GM12878 (cell line): ENCODE results near the gene OR2B6. TPM values are rescaled to one million over a fixed set of nuclear protein-coding genes. Genes with fewer than 3 reads are reported as not detected.

Experiments used
- ATAC-seq: fragments of 200-7000 bp; cut with Tn5 transposase; 3 replicates; pipeline ENCODE4 v1.9.1; 2020; ENCODE audit warnings: mild to moderate bottlenecking, moderate library complexity
- BruUV-seq: library from RNA; stranded (reverse); fragments of 400-500 nt; replicated peaks from 2 replicates; lab custom pipeline; 2021; lab: Mats Ljungman, UMichigan
- CTCF ChIA-PET: fragments of 300-600 bp; sonication (Branson Sonifier 250); formaldehyde crosslinking; extraction: SDS; loops from one replicate; lab custom pipeline; 2021; ENCODE audit warnings: inconsistent platforms; lab: Yijun Ruan, JAX
- POLR2A ChIA-PET: fragments of 350-600 bp; formaldehyde crosslinking; extraction: SDS; loops from one replicate; lab custom pipeline; 2021; ENCODE audit warnings: inconsistent platforms; lab: Charles Lee
- RAD21 ChIA-PET: fragments of 300-600 bp; sonication (Branson Sonifier 250); formaldehyde crosslinking; loops from one replicate; lab custom pipeline; 2023; ENCODE audit warnings: antibody characterized with exemption; ENCODE audit not compliant: unreplicated experiment; lab: Charles Lee
- SMC1A ChIA-PET: fragments of 300-600 bp; sonication (Branson Sonifier 250); formaldehyde crosslinking; loops from one replicate; lab custom pipeline; 2023; ENCODE audit not compliant: unreplicated experiment, uncharacterized antibody; lab: Charles Lee
- DNase-seq: peaks from one replicate; pipeline ENCODE4 v3.0.0-alpha.2; 2011; ENCODE audit warnings: low read depth, low spot score
- FAIRE-seq: peaks from 3 replicates; lab custom pipeline; 2011; peaks lifted over from hg19 to GRCh38; lab: Jason Lieb, UNC
- H2AFZ ChIP-seq: 2 replicates; pipeline ENCODE4 v1.6.0; 2011; ENCODE audit warnings: low read depth, low read length, control low read depth; ENCODE audit not compliant: control insufficient read depth
- H3K27ac ChIP-seq: 2 replicates; pipeline ENCODE4 v1.5.1; 2011; ENCODE audit warnings: control low read depth; ENCODE audit not compliant: control insufficient read depth, insufficient read depth
- H3K27me3 ChIP-seq, 2 experiments: replicated peaks in 1 of 2; 2 replicates each; pipeline versions ENCODE4 v1.6.0 to v1.6.1; 2011; ENCODE audit warnings: low read length in 1 of 2; ENCODE audit not compliant: control insufficient read depth in 2 of 2, insufficient read depth in 2 of 2
- H3K36me3 ChIP-seq, 2 experiments: 2 replicates each; pipeline ENCODE4 v1.5.1; 2011; ENCODE audit warnings: low read length in 1 of 2; ENCODE audit not compliant: control insufficient read depth in 2 of 2, insufficient read depth in 2 of 2
- H3K4me1 ChIP-seq: 2 replicates; pipeline ENCODE4 v1.6.1; 2011; ENCODE audit warnings: mild to moderate bottlenecking, low read length, moderate library complexity, mixed read lengths; ENCODE audit not compliant: control insufficient read depth, insufficient read depth
- H3K4me2 ChIP-seq: 2 replicates; pipeline ENCODE4 v1.6.0; 2011; ENCODE audit warnings: control low read depth; ENCODE audit not compliant: control insufficient read depth, insufficient read depth
- H3K4me3 ChIP-seq: fragments of 200-600 bp; sonication (generic); 2 replicates; pipeline ENCODE4 v1.5.1; 2016
- H3K79me2 ChIP-seq: 2 replicates; pipeline ENCODE4 v1.6.0; 2011; ENCODE audit warnings: low read length; ENCODE audit not compliant: control insufficient read depth, insufficient read depth
- H3K9ac ChIP-seq: 2 replicates; pipeline ENCODE4 v1.8.0; 2011; ENCODE audit warnings: low read length, control low read depth, mixed read lengths; ENCODE audit not compliant: control insufficient read depth, insufficient read depth
- H3K9me3 ChIP-seq: replicated peaks from 3 replicates; pipeline ENCODE4 v1.5.1; 2011; ENCODE audit warnings: mild to moderate bottlenecking, low read length; ENCODE audit not compliant: control insufficient read depth, insufficient read depth
- H4K20me1 ChIP-seq: 2 replicates; pipeline ENCODE4 v1.6.0; 2011; ENCODE audit not compliant: control insufficient read depth, insufficient read depth
- E2F8 ChIP-seq: fragments of 450-650 bp; IDR thresholded peaks from 2 replicates; pipeline ENCODE4 v1.6.1; 2018; ENCODE audit warnings: mild to moderate bottlenecking, low read depth, moderate library complexity; ENCODE audit not compliant: partially characterized antibody
- ESRRA ChIP-seq: IDR thresholded peaks from 2 replicates; pipeline ENCODE4 v1.6.1; 2012; ENCODE audit warnings: mild to moderate bottlenecking, low read length, improper control_type of control experiment
- FOXK2 ChIP-seq: fragments of 450-650 bp; IDR thresholded peaks from 2 replicates; pipeline ENCODE4 v1.6.1; 2017; ENCODE audit warnings: mild to moderate bottlenecking, moderate library complexity
- HDAC6 ChIP-seq: fragments of 200-600 bp; sonication (generic); IDR thresholded peaks from one replicate; pipeline ENCODE4 v1.8.0; 2017; ENCODE audit warnings: antibody characterized with exemption; ENCODE audit not compliant: unreplicated experiment
- KDM1A ChIP-seq: fragments of 200-600 bp; sonication (generic); IDR thresholded peaks from 2 replicates; pipeline ENCODE4 v1.6.1; 2016; ENCODE audit warnings: borderline replicate concordance
- MTA3 ChIP-seq: IDR thresholded peaks from 2 replicates; pipeline ENCODE4 v1.6.1; 2012; ENCODE audit warnings: low read length, inconsistent platforms, borderline replicate concordance
- NFIC ChIP-seq: IDR thresholded peaks from 2 replicates; pipeline ENCODE4 v1.6.1; 2012; ENCODE audit warnings: low read depth, mild to moderate bottlenecking, inconsistent platforms, low read length, moderate library complexity
- NFYB ChIP-seq: IDR thresholded peaks from 2 replicates; pipeline ENCODE4 v1.6.1; 2011; ENCODE audit warnings: low read depth, mild to moderate bottlenecking, low read length, improper control_type of control experiment, moderate library complexity; ENCODE audit not compliant: insufficient read depth
- RAD21 ChIP-seq: IDR thresholded peaks from 2 replicates; pipeline ENCODE4 v1.6.1; 2011; ENCODE audit warnings: mild to moderate bottlenecking, low read depth, low read length, moderate library complexity; ENCODE audit not compliant: insufficient read depth
- RB1 ChIP-seq: fragments of 450-650 bp; formaldehyde crosslinking; IDR thresholded peaks from 2 replicates; pipeline ENCODE4 v1.6.1; 2017; ENCODE audit warnings: mild to moderate bottlenecking, borderline replicate concordance
- SPI1 ChIP-seq: IDR thresholded peaks from 2 replicates; pipeline ENCODE4 v1.6.1; 2011; ENCODE audit warnings: low read depth, mild to moderate bottlenecking, low read length, moderate library complexity, borderline replicate concordance; ENCODE audit not compliant: insufficient read depth
- SREBF2 ChIP-seq: IDR thresholded peaks from 2 replicates; pipeline ENCODE4 v1.6.1; 2012; ENCODE audit warnings: mild to moderate bottlenecking, low read length
- WRNIP1 ChIP-seq: IDR thresholded peaks from 2 replicates; pipeline ENCODE4 v1.6.1; 2011; ENCODE audit warnings: low read depth, low read length, improper control_type of control experiment, borderline replicate concordance
- WGBS: methylation state at CpG from one replicate; pipeline ENCODE4 v1.1.6; 2016; ENCODE audit warnings: low lambda C conversion rate; ENCODE audit not compliant: insufficient replicate concordance, insufficient coverage; ENCODE audit errors: missing lambda C conversion rate; 5-methylcytosine and 5-hydroxymethylcytosine counted together
- in situ Hi-C: fragments of 300-500 bp; cut with MboI; formaldehyde crosslinking; loops from 9 replicates; pipeline ENCODE4 v1.14.3; 2018; ENCODE audit warnings: mixed read lengths
- intact Hi-C: fragments of 100-400 bp; cut with micrococcal nuclease; formaldehyde crosslinking; loops from one replicate; pipeline ENCODE4 v1.14.2; 2022; ENCODE audit not compliant: unreplicated experiment
- polyA plus RNA-seq, 11 experiments: library from polyadenylated mRNA; depleted of rRNA in 4 of 11; unstranded in 6 of 11; stranded (reverse) in 5 of 11; fragments of >200 nt; fragmentation: Nextera tagmentation in 4 of 11; fragmentation: Illumina TruSeq in 1 of 11; extraction: Ambion mirVana in 4 of 11; extraction: Trizol in 1 of 11; gene quantifications; 1 replicate in 1 of 11; 2 replicates in 10 of 11; pipeline versions ENCODE4 v1.2.1 to v1.2.3, GENCODE V29; 2011 to 2016; ENCODE audit warnings: inconsistent platforms in 2 of 11, missing spikeins in 2 of 11, low read depth in 1 of 11
- total RNA-seq, 4 experiments: library from RNA; depleted of rRNA in 3 of 4; stranded (reverse); fragments of >200 nt in 3 of 4; fragmentation: Illumina TruSeq in 1 of 4; extraction: Trizol in 1 of 4; gene quantifications; 2 replicates each; pipeline versions ENCODE4 v1.2.1 to v1.2.3, GENCODE V29; 2013 to 2021

The OR2B6 gene
- total and polyA plus RNA-seq, 10 of the 15 experiments (the other 5 are each of a cell fraction or from before 2014, with no cell fraction given) = 0.29 to 10.3 (median 1.4) TPM; not detected in 1

DNA sequence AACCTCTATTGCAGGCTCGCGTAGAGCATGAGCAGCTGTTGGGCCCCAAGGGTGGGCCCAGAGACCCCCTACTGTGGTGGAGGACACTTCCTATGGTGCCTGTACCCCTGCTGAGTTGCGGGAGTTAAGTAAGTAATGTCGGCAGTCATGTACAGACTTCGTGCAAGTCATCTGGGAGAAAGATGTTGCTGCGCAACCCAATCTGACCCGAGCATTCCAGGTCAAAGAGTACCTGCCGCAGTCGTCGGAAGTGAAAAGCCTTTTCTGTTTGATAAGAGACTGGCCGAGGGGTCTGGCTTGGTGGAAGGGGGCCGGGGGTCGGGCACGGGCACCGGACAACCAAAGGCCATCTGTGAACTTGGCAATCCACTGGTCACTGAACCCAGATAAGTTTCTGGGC lies 44.3 kb downstream of the OR2B6 start:
- ATAC-seq = no peak
- no TSS peak for BruUV-seq

More for the DNA sequence above, 44.3 kb downstream of the OR2B6 start:
- POLR2A ChIA-PET = no interaction called here
- Histone ChIP-seq H3K27ac (no peak overlapping the region), H3K27me3 (no peaks in the 10 kb centered on the region), H3K4me2 (no peak overlapping the region), H3K9me3 (no peaks in the 10 kb centered on the region), H3K4me1 (no peaks in the 10 kb centered on the region), H4K20me1 (no peaks in the 10 kb centered on the region), H3K36me3 (no peaks in the 10 kb centered on the region), H3K4me3 (no peak overlapping the region), H3K79me2 (no peaks in the 10 kb centered on the region), H2AFZ (no peak overlapping the region), H3K9ac (no peak overlapping the region)
- CTCF ChIA-PET = no interaction called here
- intact Hi-C loops = no loop called here
- 67% methylated on average over 15 of the region's 15 CpGs for WGBS
- FAIRE-seq (no peak), DNase-seq (no peak)
- RAD21 ChIA-PET = no interaction called here
- in situ Hi-C loops = no loop called here
- SMC1A ChIA-PET = no interaction called here
- TF ChIP-seq RAD21 (no peak), WRNIP1 (no peak), HDAC6 (no peak), ESRRA (no peak), E2F8 (no peak), RB1 (no peak), NFIC (no peak), KDM1A (no peak), MTA3 (no peak), NFYB (no peak), FOXK2 (no peak), SREBF2 (no peak), SPI1 (no peak)
